ENCODE results near the gene RAB11FIP3. TPM values are rescaled to one million over a fixed set of nuclear protein-coding genes. Genes with fewer than 3 reads are reported as not detected.
"Not testable (repeated sequence)": the region's sequence is repeated elsewhere in the genome, so short reads cannot be mapped to it uniquely, and the experiment has no call there.

RAB11FIP3 gene
- total RNA-seq, 2 donors from 2014 or later = 21.9 to 53.4 TPM

GRCh38 chr16:383326-384051 lies 42.0 kb upstream of the RAB11FIP3 start:
- no peaks in the 10 kb centered on the region for H3K36me3 Mint-ChIP-seq
- H3K27ac Mint-ChIP-seq = peak overlapping the region; percentile 58 to 81
- no peaks in the 10 kb centered on the region for H3K9me3 Mint-ChIP-seq
- ATAC-seq = peak in 1 of 2 donors; percentile 44
- H3K4me3 Mint-ChIP-seq = peak overlapping the region; percentile 71
- peaks cover 0 to 4% of the 10 kb centered on the region in 2 donors for H3K27me3 Mint-ChIP-seq
- peaks cover 12 to 14% of the 10 kb centered on the region in 2 donors for H3K4me1 Mint-ChIP-seq (ENCODE audit: low read depth in 2 of 2)
- no peak for DNase-seq (ENCODE audit: low spot score)

GRCh38 chr16:386641-387156 lies 38.8 kb upstream of the RAB11FIP3 start:
- peaks cover 9 to 11% of the 10 kb centered on the region in 2 donors for H3K4me1 Mint-ChIP-seq (ENCODE audit: low read depth in 2 of 2)
- DNase-seq (ENCODE audit: low spot score) = no peak
- H3K9me3 Mint-ChIP-seq = no peaks in the 10 kb centered on the region
- no peaks in the 10 kb centered on the region for H3K36me3 Mint-ChIP-seq
- peaks cover 0 to 4% of the 10 kb centered on the region in 2 donors for H3K27me3 Mint-ChIP-seq
- H3K27ac Mint-ChIP-seq = no peak overlapping the region
- ATAC-seq = no peak
- H3K4me3 Mint-ChIP-seq = no peak overlapping the region

DNA sequence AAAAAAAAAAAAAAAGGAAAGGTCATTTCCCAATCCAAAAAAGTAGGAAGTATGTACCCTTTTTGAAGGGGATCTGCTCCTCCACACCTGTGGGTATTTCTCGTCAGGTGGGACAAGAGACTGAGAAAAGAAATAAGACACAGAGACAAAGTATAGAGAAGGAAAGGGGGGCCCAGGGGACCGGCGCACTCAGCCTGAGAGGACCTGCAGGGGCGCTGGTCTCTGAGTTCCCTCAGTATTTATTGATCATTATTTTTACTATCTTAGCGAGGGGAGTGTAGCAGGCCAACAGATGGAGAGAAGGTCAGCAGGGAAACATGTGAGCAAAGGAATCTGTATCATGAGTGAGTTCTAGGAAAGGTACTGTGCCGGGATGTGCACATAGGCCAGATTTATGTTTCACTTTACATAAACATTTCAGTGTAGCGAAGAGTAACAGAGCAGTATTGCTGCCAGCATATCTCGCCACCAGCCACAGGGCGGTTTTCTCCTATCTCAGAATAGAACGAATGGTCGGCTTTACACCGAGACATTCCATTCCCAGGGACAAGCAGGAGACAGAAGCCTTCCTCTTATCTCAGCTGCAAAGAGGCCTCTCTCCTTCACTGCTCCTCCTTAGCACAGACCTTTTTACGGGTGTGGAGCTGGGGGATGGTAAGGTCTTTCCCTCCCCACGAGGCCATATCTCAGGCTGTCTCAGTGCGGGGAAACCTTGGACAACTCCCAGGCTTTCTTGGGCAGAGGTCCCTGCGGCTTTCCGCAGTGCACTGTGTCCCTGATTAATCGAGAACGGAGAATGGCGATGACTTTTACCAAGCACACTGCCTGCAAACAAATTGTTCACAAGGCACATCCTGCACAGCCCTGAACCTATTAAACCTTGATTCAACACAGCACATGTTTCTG lies 37.4 kb upstream of the RAB11FIP3 start:
- H3K36me3 Mint-ChIP-seq; H3K9me3 Mint-ChIP-seq; H3K27me3 Mint-ChIP-seq; H3K27ac Mint-ChIP-seq; ATAC-seq; H3K4me3 Mint-ChIP-seq; DNase-seq (ENCODE audit: low spot score): not testable (repeated sequence)
- peaks cover 19 to 24% of the 10 kb centered on the region in 2 donors for H3K4me1 Mint-ChIP-seq (ENCODE audit: low read depth in 2 of 2)

DNA sequence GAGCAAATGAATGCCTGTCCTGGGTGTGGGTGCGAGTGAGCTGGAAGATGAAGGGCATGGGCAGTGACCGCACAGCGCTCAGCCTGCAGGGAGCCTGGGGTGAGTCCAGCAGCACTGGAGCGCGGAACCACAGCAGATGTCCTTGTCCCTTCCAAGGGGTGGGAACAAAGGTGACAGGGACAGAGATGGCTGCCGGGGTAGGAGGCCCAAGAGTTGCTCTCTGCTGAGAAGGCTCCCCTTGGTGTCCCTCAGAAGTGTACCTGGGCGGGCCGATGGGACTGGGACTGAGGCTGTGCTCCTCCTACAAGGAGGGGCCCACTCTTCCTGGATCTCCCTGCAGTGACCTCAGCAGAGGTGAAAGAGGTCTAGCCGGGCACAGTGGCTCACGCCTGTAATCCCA lies 36.1 kb upstream of the RAB11FIP3 start:
- H3K9me3 Mint-ChIP-seq = no peaks in the 10 kb centered on the region
- peaks cover 14 to 18% of the 10 kb centered on the region in 2 donors for H3K4me1 Mint-ChIP-seq (ENCODE audit: low read depth in 2 of 2)
- ATAC-seq (no peak), DNase-seq (ENCODE audit: low spot score) (no peak)
- no peak overlapping the region for H3K27ac Mint-ChIP-seq
- no peak overlapping the region for H3K4me3 Mint-ChIP-seq
- no peaks in the 10 kb centered on the region for H3K36me3 Mint-ChIP-seq
- H3K27me3 Mint-ChIP-seq = no peaks in the 10 kb centered on the region

DNA sequence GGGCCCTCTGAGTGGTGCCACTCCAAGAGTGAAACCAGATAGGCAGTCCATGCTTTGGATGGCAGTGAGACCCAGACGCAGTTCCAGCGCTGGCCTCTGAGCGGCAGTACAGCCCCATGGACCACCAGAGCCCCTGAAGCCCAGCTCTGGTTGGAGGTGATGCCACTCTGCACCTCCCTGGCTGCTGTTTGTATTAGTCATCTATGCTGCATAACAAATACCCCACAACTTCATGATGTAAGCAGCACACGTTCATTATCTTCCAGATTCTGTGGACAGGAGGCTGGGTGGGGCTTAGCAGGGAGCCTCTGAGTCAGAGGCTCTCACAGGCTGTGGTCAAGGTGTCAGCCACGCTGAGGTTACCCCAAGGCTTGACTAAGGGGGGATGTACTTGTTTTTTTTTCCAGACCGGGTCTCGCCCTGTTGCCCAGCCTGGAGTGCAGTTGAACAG lies 33.5 kb upstream of the RAB11FIP3 start:
- H3K9me3 Mint-ChIP-seq = no peaks in the 10 kb centered on the region
- peaks cover 0 to 3% of the 10 kb centered on the region in 2 donors for H3K27me3 Mint-ChIP-seq
- H3K27ac Mint-ChIP-seq = peak overlapping the region; percentile 73 to 80
- peaks cover 20 to 22% of the 10 kb centered on the region in 2 donors for H3K4me1 Mint-ChIP-seq (ENCODE audit: low read depth in 2 of 2)
- peak; percentile 93 for DNase-seq (ENCODE audit: low spot score)
- H3K36me3 Mint-ChIP-seq = no peaks in the 10 kb centered on the region
- ATAC-seq = peak; percentile 95 to 97
- peak overlapping the region; percentile 61 for H3K4me3 Mint-ChIP-seq

DNA sequence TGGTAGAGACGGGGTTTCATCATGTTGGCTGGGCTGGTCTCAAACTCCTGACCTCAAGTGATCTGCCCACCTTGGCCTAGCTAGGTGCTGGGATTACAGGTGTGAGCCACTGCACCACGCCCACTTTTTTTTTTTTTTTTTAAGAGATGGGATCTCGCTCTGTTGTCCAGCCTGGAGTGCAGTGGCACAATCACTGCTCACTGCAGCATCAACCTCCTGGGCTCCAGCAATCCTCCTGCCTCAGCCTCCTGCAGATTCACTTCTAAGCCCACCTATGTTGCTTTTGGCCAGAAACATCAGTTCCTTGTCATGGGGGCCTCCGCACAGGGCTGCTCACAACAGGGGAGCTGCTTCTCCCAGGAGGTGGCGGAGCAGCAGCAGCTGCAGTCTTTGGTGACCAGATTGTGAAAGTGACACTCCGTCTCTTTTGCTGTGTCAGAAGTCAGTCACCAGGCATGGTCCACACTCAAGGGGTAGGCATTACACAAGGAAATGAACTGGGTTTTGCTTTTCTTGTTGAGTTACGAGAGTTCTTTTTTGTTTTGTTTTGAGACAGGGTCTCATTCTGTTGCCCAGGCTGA lies 32.9 kb upstream of the RAB11FIP3 start:
- peaks cover 0 to 3% of the 10 kb centered on the region in 2 donors for H3K27me3 Mint-ChIP-seq
- no peaks in the 10 kb centered on the region for H3K9me3 Mint-ChIP-seq
- no peak for DNase-seq (ENCODE audit: low spot score)
- H3K36me3 Mint-ChIP-seq = no peaks in the 10 kb centered on the region
- ATAC-seq = peak; percentile 76 to 78
- H3K27ac Mint-ChIP-seq = peak overlapping the region; percentile 73 to 80
- peaks cover 20 to 22% of the 10 kb centered on the region in 2 donors for H3K4me1 Mint-ChIP-seq (ENCODE audit: low read depth in 2 of 2)
- peak overlapping the region; percentile 61 for H3K4me3 Mint-ChIP-seq

- no peaks in the 10 kb centered on the region for H3K36me3 Mint-ChIP-seq
These were observed 29.2 kb upstream of the RAB11FIP3 start for GRCh38 chr16:396199-396598.

GRCh38 chr16:396605-397004 lies 28.8 kb upstream of the RAB11FIP3 start:
- DNase-seq (ENCODE audit: low spot score) (no peak), ATAC-seq (no peak)
- peaks cover 25 to 29% of the 10 kb centered on the region in 2 donors for H3K4me1 Mint-ChIP-seq (ENCODE audit: low read depth in 2 of 2)
- H3K27me3 Mint-ChIP-seq = peaks cover 0 to 3% of the 10 kb centered on the region in 2 donors
- peak overlapping the region; percentile 79 for H3K4me3 Mint-ChIP-seq
- no peaks in the 10 kb centered on the region for H3K9me3 Mint-ChIP-seq
- no peaks in the 10 kb centered on the region for H3K36me3 Mint-ChIP-seq
- H3K27ac Mint-ChIP-seq = no peak overlapping the region

More at GRCh38 chr16:396199-396598, 29.2 kb upstream of the RAB11FIP3 start:
- ATAC-seq (no peak), DNase-seq (ENCODE audit: low spot score) (no peak)
- H3K27me3 Mint-ChIP-seq = peaks cover 0 to 3% of the 10 kb centered on the region in 2 donors
- peaks cover 25 to 29% of the 10 kb centered on the region in 2 donors for H3K4me1 Mint-ChIP-seq (ENCODE audit: low read depth in 2 of 2)
- H3K27ac Mint-ChIP-seq = no peak overlapping the region
- no peaks in the 10 kb centered on the region for H3K9me3 Mint-ChIP-seq
- H3K4me3 Mint-ChIP-seq = peak overlapping the region; percentile 79

DNA sequence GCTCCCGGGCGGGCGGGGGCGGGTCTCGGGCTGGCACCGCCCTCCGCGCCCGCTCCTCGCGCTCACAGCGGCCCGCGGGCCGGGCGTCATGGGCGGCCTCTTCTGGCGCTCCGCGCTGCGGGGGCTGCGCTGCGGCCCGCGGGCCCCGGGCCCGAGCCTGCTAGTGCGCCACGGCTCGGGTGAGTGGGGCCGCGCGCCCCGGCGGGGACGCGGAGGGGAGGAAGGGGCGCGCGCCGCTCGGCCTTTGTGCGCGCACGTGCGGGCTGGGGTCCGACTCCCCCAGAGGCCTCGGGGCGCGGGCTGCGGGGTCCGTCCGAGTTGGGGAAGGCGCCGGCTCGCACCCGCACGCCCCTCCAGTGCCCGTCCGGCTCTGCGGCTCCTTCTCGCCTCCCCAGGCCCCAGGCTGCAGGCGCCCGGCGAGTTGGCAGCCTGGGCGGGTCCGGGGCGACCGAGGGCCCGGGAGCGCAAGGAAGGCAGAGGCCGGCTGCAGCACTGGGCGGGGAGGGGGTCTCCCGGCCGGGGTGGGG lies 28.3 kb upstream of the RAB11FIP3 start, which contains the start of gene NME4:
TSS of gene NME4 (plus strand) at position 65 of the 527 bp plus-strand sequence. CDS start at position 89, 24 bp downstream.
- Mint-ChIP-seq H3K4me3 (peak within 1 kb of the TSS; percentile 79), H3K27ac (no peak within 1 kb of the TSS), H3K27me3 (peaks cover 0 to 3% of the 10 kb centered on the region in 2 donors), H3K4me1 (ENCODE audit: low read depth in 2 of 2) (peaks cover 19 to 23% of the 10 kb centered on the region in 2 donors), H3K36me3 (no peaks in the 10 kb centered on the region), H3K9me3 (no peaks in the 10 kb centered on the region)
- DNase-seq (ENCODE audit: low spot score) (no peak), ATAC-seq (no peak)

DNA sequence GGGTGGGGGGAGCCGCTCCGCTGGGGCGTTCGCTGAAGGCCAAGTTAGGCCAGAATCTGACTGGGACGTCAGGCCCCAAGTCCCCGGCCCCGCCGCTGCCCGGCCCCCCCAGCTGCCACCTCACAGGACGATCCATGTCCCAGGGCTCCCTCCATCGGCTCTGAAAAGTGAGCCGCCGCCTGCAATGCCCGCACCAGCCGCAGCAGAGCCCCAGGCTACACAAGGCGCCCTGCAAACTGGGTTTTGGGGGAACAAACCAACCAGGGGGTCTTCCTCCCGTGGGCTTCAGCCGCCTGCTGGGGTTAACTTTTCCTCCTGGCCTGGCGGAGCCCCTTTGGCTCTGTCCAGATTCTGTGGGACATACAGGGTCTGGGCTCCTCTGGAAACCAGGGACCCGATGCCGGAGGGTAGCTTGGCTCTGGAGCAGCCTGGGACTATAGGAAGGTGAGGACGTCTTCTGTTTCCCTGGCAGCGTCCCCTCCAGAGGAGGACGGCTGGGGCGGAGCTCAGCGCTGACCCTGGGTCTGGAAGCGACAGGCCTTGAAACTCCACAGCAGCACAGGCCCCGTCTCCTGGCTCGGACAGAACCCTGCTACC lies 27.6 kb upstream of the RAB11FIP3 start:
- H3K27ac Mint-ChIP-seq = no peak overlapping the region
- H3K27me3 Mint-ChIP-seq = peaks cover 0 to 3% of the 10 kb centered on the region in 2 donors
- H3K36me3 Mint-ChIP-seq = no peaks in the 10 kb centered on the region
- H3K4me1 Mint-ChIP-seq (ENCODE audit: low read depth in 2 of 2) = peaks cover 12 to 17% of the 10 kb centered on the region in 2 donors
- no peak for ATAC-seq
- no peak for DNase-seq (ENCODE audit: low spot score)
- H3K9me3 Mint-ChIP-seq = no peaks in the 10 kb centered on the region
- H3K4me3 Mint-ChIP-seq = peak overlapping the region; percentile 45

GRCh38 chr16:398561-399339 lies 26.7 kb upstream of the RAB11FIP3 start:
- Mint-ChIP-seq H3K27me3 (peaks cover 0 to 3% of the 10 kb centered on the region in 2 donors), H3K4me1 (ENCODE audit: low read depth in 2 of 2) (peaks cover 10 to 15% of the 10 kb centered on the region in 2 donors), H3K36me3 (no peaks in the 10 kb centered on the region), H3K9me3 (no peaks in the 10 kb centered on the region), H3K4me3 (peak overlapping the region; percentile 45), H3K27ac (no peak overlapping the region)
- ATAC-seq (no peak), DNase-seq (ENCODE audit: low spot score) (no peak)

DNA sequence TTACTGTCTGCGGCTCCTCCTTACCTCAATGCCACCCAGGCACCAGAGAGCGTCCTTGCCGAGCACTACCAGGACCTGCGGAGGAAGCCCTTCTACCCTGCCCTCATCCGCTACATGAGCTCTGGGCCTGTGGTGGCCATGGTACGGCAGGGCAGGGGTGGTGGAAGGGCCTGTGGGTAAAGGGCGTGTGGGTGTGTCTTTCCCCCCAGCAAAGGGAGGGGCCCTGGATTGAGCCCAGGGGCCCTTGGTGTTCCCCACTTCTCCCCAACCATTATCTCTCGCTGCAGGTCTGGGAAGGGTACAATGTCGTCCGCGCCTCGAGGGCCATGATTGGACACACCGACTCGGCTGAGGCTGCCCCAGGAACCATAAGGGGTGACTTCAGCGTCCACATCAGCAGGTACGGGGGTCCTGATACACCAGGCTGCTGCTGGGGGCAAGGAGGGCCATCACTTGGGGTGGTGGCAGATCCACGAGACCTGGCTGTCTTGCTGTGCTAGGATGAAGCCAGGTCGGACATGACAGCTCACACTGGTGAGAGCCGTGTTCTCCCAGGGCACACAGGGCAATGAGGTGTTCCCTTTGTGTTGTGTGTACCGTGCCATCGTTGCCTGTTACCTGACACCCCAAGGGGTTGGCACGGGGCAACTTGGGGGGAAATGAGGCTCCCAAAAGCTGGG lies 26.0 kb upstream of the RAB11FIP3 start:
- peaks cover 0 to 3% of the 10 kb centered on the region in 2 donors for H3K27me3 Mint-ChIP-seq
- DNase-seq (ENCODE audit: low spot score) = no peak
- H3K9me3 Mint-ChIP-seq = no peaks in the 10 kb centered on the region
- H3K4me1 Mint-ChIP-seq (ENCODE audit: low read depth in 2 of 2) = peaks cover 10 to 15% of the 10 kb centered on the region in 2 donors
- no peaks in the 10 kb centered on the region for H3K36me3 Mint-ChIP-seq
- no peak overlapping the region for H3K27ac Mint-ChIP-seq
- H3K4me3 Mint-ChIP-seq = no peak overlapping the region
- no peak for ATAC-seq
